OCI-LY3 (cell line): ENCODE data around the gene CLCN2.

Experiments
- H2AFZ ChIP-seq: fragments of 200-600, 300-600 bp; shearing (Covaris generic); 2 replicates; pipeline ENCODE4 v1.6.0; 2014; ENCODE audit warnings: antibody characterized with exemption, low read depth, low read length
- H3K27ac ChIP-seq: fragments of 200-600, 300-600 bp; sonication (generic); 2 replicates; pipeline ENCODE4 v1.5.1; 2014; ENCODE audit warnings: mild to moderate bottlenecking, low read length, moderate library complexity, mixed read lengths
- H3K27me3 ChIP-seq: fragments of 200-600, 300-600 bp; sonication (generic); 2 replicates; pipeline ENCODE4 v1.6.1; 2014; ENCODE audit warnings: low read depth, low read length, mixed read lengths
- H3K36me3 ChIP-seq: fragments of 200-600, 300-600 bp; sonication (generic); replicated peaks from 2 replicates; pipeline ENCODE3; 2014; ENCODE audit warnings: low read depth, low read length, mixed read lengths
- H3K4me1 ChIP-seq: fragments of 300-600, 200-600 bp; sonication (generic); 2 replicates; pipeline ENCODE4 v1.6.1; 2014; ENCODE audit warnings: low read length, mixed read lengths
- H3K4me2 ChIP-seq: fragments of 200-600, 300-600 bp; sonication (generic); 2 replicates; pipeline ENCODE4 v1.6.1; 2014; ENCODE audit warnings: low read length, mixed read lengths
- H3K4me3 ChIP-seq: fragments of 300-600, 200-600 bp; sonication (generic); 2 replicates; pipeline ENCODE4 v1.5.1; 2014; ENCODE audit warnings: antibody characterized with exemption, mild to moderate bottlenecking, low read length, moderate library complexity
- H3K79me2 ChIP-seq: fragments of 300-600, 200-600 bp; shearing (Covaris generic); 2 replicates; pipeline ENCODE4 v1.6.1; 2014; ENCODE audit warnings: mild to moderate bottlenecking, low read length, mixed read lengths
- H3K9ac ChIP-seq: fragments of 300-600, 200-600 bp; shearing (Covaris generic); 2 replicates; pipeline ENCODE4 v1.6.0; 2014; ENCODE audit warnings: mild to moderate bottlenecking, low read length, moderate library complexity
- H3K9me3 ChIP-seq: fragments of 200-600, 300-600 bp; shearing (Covaris generic); 2 replicates; pipeline ENCODE4 v1.6.1; 2014; ENCODE audit warnings: low read length, mixed read lengths; ENCODE audit not compliant: insufficient read depth
- H4K20me1 ChIP-seq: fragments of 200-600, 300-600 bp; sonication (generic); 2 replicates; pipeline ENCODE4 v1.6.1; 2016; ENCODE audit warnings: low read length, mixed read lengths; ENCODE audit not compliant: insufficient read depth
- CTCF ChIP-seq: fragments of 200-600, 300-600 bp; sonication (generic); IDR thresholded peaks from 2 replicates; pipeline ENCODE4 v1.5.1; 2014; ENCODE audit warnings: antibody characterized with exemption, low read length, low read depth
- EZH2phosphoT487 ChIP-seq: fragments of 200-600 bp; shearing (Covaris generic); IDR thresholded peaks from 2 replicates; pipeline ENCODE4 v1.6.1; 2018; ENCODE audit warnings: antibody characterized with exemption, mixed run types, low read depth

The CLCN2 gene

GRCh38 chr3:184305577-184305976 is 55.8 kb downstream of the CLCN2 start:
- Histone ChIP-seq H3K9me3 (no peaks in the 10 kb centered on the region), H3K4me1 (no peaks in the 10 kb centered on the region), H4K20me1 (no peaks in the 10 kb centered on the region), H3K79me2 (peaks cover 9% of the 10 kb centered on the region), H3K27me3 (no peaks in the 10 kb centered on the region), H3K27ac (no peak overlapping the region), H3K9ac (no peak overlapping the region), H2AFZ (no peak overlapping the region), H3K4me2 (no peak overlapping the region), H3K36me3 (peaks cover 68% of the 10 kb centered on the region), H3K4me3 (no peak overlapping the region)
- TF ChIP-seq CTCF = peak; percentile 41
- TF ChIP-seq EZH2phosphoT487 = no peak

- peak overlapping the region; percentile 96 for H3K4me2 ChIP-seq
- H3K27me3 ChIP-seq = no peaks in the 10 kb centered on the region
- H3K9me3 ChIP-seq = no peaks in the 10 kb centered on the region
- H3K4me3 ChIP-seq = peak overlapping the region; percentile 99; the same call in 1 of the 2 replicates
- H2AFZ ChIP-seq = no peak overlapping the region
- H3K27ac ChIP-seq = no peak overlapping the region
- H3K9ac ChIP-seq = no peak overlapping the region
- peaks cover 11% of the 10 kb centered on the region for H3K4me1 ChIP-seq
- H3K36me3 ChIP-seq = peaks cover 43% of the 10 kb centered on the region
- TF ChIP-seq CTCF (no peak), EZH2phosphoT487 (no peak)
- H4K20me1 ChIP-seq = no peaks in the 10 kb centered on the region
- H3K79me2 ChIP-seq = peaks cover 24% of the 10 kb centered on the region
These were observed 61.1 kb downstream of the CLCN2 start for GRCh38 chr3:184300378-184300720.

- peak overlapping the region; percentile 96 for H3K4me2 ChIP-seq
- peaks cover 39% of the 10 kb centered on the region for H3K36me3 ChIP-seq
- peak overlapping the region; percentile 83 for H3K9ac ChIP-seq
- peak overlapping the region; percentile 22 for H3K27ac ChIP-seq
- TF ChIP-seq CTCF (no peak), EZH2phosphoT487 (no peak)
- no peak overlapping the region for H2AFZ ChIP-seq
- H4K20me1 ChIP-seq = no peaks in the 10 kb centered on the region
- peaks cover 24% of the 10 kb centered on the region for H3K79me2 ChIP-seq
- H3K4me3 ChIP-seq = peak overlapping the region; percentile 99
- H3K4me1 ChIP-seq = peaks cover 11% of the 10 kb centered on the region
- H3K9me3 ChIP-seq = no peaks in the 10 kb centered on the region
- H3K27me3 ChIP-seq = no peaks in the 10 kb centered on the region
These were observed 61.7 kb downstream of the CLCN2 start for GRCh38 chr3:184299488-184300377.

DNA sequence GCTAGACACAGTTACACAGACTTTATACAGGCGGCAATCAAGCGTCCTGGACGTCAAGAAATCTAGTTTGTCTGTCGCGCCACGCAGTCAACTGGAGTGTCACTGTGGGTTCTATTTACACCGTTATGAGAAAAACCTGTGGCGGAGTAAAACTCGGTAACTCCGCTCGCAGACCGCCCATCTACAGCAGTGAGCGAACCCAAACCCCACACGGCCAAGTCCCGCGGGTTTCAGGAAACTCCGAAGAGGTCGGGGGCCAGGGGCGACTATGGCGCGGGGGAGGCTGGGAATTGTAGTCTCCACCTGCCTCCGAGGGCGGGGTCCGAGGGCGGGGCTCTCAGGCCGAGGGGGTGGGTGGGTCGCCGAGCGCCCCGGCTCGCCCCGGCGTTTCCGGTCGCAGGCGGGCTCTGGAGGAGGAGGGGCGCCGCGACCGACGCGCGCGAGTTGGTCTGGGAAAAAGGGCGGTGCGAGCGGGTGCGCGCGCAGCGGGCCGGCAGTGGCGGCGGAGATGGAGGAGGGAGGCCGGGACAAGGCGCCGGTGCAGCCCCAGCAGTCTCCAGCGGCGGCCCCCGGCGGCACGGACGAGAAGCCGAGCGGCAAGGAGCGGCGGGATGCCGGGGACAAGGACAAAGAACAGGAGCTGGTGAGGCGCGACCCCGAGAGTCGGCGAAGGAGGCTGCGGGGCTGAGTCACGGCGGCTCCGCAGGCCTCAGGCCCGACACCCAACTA is 62.5 kb downstream of the CLCN2 start, which contains the start of gene PSMD2:
Gene PSMD2, plus strand, starts transcription at position 483 of the 729 bp plus-strand sequence. Its CDS starts 26 bp downstream, at position 509.
- TF ChIP-seq EZH2phosphoT487 = no peak
- TF ChIP-seq CTCF = no peak
- Histone ChIP-seq H3K4me1 (peaks cover 11% of the 10 kb centered on the region), H3K9me3 (no peaks in the 10 kb centered on the region), H4K20me1 (no peaks in the 10 kb centered on the region), H3K27me3 (no peaks in the 10 kb centered on the region), H3K36me3 (peaks cover 33% of the 10 kb centered on the region), H2AFZ (peak within 1 kb of the TSS; percentile 98), H3K4me2 (peak within 1 kb of the TSS; percentile 96), H3K79me2 (peaks cover 24% of the 10 kb centered on the region), H3K27ac (peak within 1 kb of the TSS; percentile 46), H3K9ac (peak within 1 kb of the TSS; percentile 83), H3K4me3 (peak within 1 kb of the TSS; percentile 99)
